Measurements from ENCODE around the gene PUM1.

PUM1 gene

DNA sequence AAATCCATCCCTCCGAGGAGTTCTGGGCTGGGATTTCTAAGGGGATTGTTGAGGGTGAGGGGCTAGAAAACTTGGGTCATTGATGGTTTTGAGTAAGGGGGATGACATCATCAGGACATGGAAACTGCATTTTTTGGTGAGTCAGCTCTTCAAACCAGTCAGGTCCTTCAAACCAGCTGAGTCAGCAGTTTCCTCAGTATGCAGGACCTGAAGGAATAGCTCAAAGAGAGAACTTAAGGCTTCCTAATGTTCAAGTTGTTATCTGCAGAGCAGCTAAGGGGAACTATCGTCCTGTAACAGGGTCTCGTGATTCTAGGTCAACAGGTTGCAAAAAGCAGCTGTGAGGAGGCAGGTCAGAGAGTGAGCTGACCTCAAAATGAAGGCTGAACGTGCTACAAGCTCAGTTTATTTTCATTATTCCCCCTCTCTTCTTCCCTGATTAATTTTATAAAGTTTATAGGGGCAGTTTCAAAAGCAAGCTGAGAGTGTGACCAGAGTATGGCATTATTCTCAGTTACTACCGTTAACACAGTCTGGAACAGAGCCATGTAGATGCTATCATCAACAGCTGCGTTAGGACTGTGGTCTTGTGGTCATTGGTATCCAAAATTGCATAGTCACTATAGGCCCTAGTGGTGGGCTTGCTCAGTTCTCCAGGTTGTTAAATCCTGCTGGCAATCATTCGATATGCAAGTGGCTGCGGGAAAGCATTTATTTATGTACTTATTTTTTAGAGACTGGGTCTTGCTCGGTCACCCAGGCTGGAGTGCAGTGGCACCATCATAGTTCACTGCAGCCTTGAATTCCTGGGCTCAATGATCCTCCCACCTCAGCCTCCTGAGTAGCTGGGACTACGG lies 146.3 kb downstream of the PUM1 start:
- no peak for DNase-seq

DNA sequence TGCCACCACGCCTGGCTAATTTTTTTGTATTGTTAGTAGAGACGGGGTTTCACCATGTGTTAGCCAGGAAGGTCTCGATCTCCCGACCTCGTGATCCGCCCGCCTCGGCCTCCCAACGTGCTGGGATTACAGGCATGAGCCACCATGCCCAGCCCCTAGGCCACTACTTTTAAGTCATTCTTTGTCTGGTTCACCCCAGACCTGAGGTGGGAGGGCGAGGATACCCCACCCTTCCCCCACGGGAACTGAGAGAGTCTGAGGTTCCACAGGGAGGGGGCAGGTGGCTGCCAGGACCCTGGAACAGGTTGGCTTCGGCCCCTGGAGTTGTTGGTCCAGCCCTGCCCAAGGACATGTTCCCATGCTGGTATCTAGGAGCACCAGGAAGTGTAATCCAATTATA lies 149.2 kb downstream of the PUM1 start:
- no peak for DNase-seq

DNA sequence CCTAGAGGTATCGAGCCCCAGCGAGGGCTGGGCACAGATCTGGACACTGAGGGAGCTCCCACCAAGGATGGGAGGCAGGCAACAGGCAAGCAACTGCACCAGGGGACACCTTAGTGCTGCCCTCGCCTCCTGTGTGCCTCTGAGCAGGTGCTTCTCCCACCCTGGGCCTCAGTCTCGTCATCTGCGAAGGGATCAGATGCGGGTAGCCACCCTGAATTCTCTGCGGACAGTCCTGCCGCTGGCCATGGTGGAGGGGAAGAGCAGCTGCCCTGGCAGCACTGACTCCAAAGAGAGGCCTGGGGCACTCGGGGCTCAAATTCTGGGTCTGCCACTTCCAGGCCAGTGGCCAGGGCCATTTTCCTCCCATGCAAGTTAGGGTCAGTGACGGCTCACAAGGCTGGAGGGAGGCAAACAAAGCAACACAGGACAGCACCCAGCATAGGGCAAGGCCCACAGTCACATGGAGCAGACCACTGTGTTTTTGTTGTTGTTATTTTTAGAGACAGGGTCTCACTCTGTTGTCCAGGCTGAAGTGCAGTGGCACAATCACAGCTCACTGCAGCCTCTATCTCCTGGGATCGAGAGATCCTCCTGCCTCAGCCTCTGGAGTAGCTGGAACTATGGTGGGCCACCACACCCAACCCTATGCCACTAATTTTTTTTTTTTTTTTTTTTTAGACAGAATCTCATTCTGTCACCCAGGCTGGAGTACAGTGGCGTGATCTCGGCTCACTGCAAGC lies 149.9 kb downstream of the PUM1 start:
- DNase-seq: no peak

DNA sequence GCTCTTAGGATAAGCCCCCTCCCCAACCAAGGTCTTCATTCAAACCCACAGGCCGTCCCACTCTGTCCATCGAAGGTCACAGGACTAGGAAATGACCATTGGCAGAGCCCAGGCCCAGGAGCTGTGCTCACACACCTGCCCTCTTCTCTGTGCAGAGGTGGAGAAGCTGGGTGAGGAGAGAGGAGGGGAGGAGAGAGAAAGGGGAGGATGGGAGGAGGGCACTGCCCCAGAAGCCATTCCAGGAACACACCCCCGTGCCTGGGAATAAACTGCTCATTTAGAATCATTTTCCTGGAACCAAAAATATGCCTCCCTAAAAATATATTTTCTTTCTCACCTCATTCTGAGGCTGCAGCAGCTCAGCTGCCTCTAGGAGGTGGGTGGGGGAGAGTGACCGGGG lies 150.6 kb downstream of the PUM1 start:
- no peak for DNase-seq

DNA sequence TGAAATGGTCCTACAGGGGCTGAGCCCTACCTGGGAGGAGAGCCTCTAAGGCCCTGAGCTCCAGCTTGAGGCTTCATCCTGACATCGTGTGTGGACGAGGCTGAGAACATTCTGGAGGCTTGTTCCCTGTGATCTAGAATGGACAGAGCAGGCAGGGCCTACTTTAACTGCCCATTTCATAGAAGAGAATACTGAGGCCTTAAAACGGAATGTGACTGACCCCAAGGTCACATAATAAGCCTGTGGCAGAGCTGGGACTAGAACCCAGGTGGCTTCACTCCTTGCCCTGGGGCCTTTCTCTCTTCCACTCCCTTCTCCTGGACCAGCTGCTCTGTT lies 151.0 kb downstream of the PUM1 start:
- no peak for DNase-seq

GRCh38 chr1:30912913-30913652 lies 152.4 kb downstream of the PUM1 start:
- no peak for DNase-seq

DNA sequence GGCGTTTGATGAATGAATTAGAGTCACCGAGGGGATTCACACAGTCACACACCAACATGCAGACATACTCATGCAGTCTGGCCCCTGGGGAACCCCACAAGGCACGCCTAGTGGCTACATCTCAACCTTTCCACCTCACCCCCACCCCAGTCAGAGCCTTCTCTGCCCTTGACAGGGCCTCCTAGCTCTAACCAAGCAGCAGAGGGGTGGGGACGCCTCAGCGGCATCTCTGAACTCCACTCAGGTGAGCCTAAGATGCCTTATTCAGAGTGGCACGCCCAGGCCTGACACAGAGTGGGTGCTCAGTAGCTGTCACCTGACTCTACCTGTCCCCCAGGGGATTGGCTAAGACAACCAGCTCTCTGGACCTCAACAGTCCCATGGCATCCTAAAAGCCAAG lies 153.3 kb downstream of the PUM1 start:
- DNase-seq: no peak

GRCh38 chr1:30911059-30911954 lies 154.2 kb downstream of the PUM1 start:
- peak; percentile 61 to 77 for DNase-seq

- DNase-seq: no peak
Observed at GRCh38 chr1:30909365-30910068, 156.0 kb downstream of the PUM1 start.

DNA sequence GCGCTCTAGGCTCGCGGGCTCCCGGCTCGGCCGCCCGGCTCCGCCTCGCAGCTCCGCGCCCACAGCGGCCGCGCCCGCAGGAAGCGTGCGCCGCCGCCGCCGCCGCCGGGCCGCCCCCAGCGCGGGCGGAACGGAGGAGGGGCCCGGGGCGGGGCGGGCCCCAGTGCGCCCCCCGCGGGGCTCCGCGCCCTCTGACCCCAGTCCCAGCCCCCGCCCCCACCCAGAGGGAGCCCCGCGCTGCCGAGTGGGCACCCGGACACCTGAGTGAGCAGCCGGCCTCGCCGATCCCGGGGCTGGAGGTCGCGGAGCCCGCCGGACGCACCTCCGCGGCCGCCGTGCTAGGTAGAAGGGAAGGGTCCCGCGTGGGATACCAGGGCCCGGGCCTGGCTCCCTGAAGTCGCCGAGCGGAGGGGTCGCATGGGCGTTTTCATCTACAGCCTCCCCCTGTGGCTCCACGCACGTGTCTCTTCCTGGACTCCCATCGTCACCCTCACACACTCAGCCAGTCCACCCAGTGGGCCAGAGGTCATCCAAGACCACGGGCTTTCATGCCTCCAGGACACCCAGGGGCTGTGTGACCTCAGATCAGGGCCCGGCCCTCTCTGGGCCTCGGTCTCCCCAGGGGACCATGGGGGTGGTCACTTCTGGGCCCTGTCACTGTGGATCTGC lies 156.7 kb downstream of the PUM1 start, which contains the start of gene SDC3:
TSS of gene SDC3 (minus strand) at position 63 of the 669 bp plus-strand sequence. CDS start 172 bp downstream, outside the sequence.
- peak in 1 of 2 donors; percentile 26 for DNase-seq

GRCh38 chr1:30908316-30908695 lies 157.2 kb downstream of the PUM1 start:
- no peak for DNase-seq

DNA sequence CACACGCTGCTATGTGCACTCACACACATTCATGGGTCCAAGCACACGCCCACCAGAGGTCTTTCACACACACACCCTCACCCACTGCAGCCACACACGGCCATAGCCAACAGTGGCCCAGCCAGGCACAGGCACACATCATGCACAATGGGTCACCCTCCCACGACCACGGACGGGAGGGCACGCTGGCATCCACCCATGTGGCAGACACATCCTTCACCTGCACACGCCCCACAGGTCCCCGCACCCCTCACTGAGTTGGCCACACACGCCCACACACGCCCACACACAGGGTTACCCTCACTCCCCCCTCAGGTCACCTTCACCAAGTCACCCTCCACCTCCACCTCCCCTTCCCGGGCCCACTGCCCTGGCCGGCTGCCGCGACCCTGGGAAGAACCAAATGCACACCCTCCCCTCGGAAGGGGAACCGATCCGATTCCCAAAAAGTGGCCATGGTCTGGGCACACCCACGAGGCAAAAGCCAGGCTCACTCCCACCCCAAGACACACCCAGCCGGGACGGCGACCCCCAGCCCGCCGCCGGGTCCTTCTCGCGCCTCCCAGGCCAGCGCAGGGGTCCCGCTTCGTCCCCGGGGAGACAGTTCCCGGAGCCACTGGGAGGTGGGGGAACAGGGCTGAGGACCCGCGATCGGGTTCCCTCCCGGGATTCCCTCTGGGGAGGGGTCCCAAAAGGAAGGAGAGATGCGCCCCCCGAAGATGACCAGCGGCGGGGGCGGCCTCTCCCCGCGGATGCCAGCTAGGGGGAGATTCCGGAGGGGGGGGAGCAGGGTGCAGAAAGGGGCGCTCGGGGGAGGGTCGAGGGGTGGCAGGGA lies 157.8 kb downstream of the PUM1 start:
- no peak for DNase-seq

- no peak for DNase-seq
Observed at GRCh38 chr1:30906631-30907441, 158.7 kb downstream of the PUM1 start.

- DNase-seq: no peak
Observed at GRCh38 chr1:30905916-30906620, 159.4 kb downstream of the PUM1 start.

GRCh38 chr1:30905403-30905802 lies 160.1 kb downstream of the PUM1 start:
- no peak for DNase-seq

DNA sequence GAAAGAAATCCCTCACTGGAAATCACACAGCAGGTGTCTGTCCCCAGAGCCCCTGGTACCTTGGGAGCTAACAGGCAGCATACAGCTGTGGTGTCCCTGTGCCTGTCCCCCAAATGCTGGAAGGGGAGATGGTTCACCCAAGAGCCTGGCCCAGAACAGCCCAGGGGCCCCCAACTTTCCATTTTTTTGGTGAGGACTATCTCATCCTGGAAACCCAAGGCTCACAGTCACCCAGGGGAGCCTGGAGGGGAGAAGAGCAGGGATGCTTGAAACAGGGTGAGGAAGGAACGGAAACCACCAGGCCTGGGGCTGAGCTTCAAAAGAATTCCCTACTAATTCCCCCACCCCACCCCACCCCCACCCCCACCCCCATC lies 160.6 kb downstream of the PUM1 start:
- no peak for DNase-seq

DNA sequence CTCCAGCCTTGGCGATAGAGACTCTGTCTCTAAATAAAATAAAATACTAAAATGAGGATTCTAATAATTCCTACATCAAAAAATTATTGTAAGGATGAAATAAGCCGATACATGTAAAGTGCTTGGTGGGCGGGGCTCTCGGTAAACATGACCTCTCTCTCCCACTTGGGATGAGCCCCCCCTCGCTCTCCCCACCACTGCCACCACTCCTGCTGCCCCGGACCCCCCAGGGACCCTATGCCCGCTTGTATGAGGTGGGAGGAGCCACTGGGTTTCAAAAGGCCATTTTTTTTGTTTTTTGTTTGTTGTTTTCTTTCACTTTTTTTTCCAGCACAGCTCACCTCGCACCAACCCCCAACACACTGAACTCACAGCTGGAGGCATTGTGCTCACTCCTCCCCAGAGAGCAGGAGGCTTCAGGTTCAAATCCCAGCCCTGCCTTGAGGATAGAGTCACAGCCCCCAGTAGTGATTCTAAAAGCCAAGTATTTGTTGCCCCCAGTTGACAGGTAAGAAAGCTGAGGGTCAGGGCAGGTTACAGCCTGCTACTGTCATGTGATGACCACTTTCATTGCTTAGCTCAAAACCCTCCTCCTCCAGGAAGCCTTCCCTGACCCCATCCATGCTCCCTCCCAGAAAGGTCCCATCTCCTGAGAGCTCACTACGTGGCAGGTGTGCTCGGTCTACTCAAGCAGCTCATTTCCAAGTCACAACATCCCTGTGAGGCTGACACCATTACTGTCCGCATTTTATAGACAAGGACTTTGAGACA lies 161.1 kb downstream of the PUM1 start:
- DNase-seq: no peak
